Spleen (tissue), 7 donors: ENCODE measurements around the gene PPP3CA.

Experiments
- POLR2A ChIP-seq, 3 donors: fragments of 450-650 bp; IDR thresholded peaks; one replicate each; pipeline ENCODE4 v1.5.1; 2017; ENCODE audit warnings: antibody characterized with exemption in 3 of 3, mild to moderate bottlenecking in 1 of 3
- POLR2AphosphoS5 ChIP-seq, 3 donors: sonication (generic); formaldehyde crosslinking; IDR thresholded peaks; one replicate each; pipeline ENCODE4 v1.5.1; 2017; ENCODE audit warnings: antibody characterized with exemption in 3 of 3
- TF ChIP-seq, protein P1 (sequence below), 11 experiments: fragments of 200-600 bp in 7 of 11; fragments of 450-650 bp in 4 of 11; sonication (generic) in 4 of 11; IDR thresholded peaks in 8 of 11; conservative IDR thresholded peaks in 3 of 11; 1 replicate in 7 of 11; 2 replicates in 4 of 11; pipeline versions ENCODE4 v1.4.0 to v1.8.0; 2016 to 2021; ENCODE audit warnings: antibody characterized with exemption in 11 of 11, inconsistent platforms in 4 of 11, mild to moderate bottlenecking in 1 of 11
- donor health status: DM: no; HTN: no; CAD: no; lungs with moderate emphysema.
- donor health status: DM: no; HTN: no; CAD: no.
- donor health status: DM: no; HTN: no; CAD: no.

- TF ChIP-seq, protein P1, sequence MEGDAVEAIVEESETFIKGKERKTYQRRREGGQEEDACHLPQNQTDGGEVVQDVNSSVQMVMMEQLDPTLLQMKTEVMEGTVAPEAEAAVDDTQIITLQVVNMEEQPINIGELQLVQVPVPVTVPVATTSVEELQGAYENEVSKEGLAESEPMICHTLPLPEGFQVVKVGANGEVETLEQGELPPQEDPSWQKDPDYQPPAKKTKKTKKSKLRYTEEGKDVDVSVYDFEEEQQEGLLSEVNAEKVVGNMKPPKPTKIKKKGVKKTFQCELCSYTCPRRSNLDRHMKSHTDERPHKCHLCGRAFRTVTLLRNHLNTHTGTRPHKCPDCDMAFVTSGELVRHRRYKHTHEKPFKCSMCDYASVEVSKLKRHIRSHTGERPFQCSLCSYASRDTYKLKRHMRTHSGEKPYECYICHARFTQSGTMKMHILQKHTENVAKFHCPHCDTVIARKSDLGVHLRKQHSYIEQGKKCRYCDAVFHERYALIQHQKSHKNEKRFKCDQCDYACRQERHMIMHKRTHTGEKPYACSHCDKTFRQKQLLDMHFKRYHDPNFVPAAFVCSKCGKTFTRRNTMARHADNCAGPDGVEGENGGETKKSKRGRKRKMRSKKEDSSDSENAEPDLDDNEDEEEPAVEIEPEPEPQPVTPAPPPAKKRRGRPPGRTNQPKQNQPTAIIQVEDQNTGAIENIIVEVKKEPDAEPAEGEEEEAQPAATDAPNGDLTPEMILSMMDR (IDR thresholded peaks at IDR 0.05 in 8 of 11, conservative IDR thresholded peaks at IDR 0.05 in 3 of 11) = no peak
- TF ChIP-seq POLR2A (IDR thresholded peaks at IDR 0.05) = no peak
- TF ChIP-seq POLR2AphosphoS5 (IDR thresholded peaks at IDR 0.05) = no peak
Observed at GRCh38 chr4:101125045-101125942, 222.0 kb downstream of the PPP3CA start.
